K562 (cell line): ENCODE measurements around the gene NUDT22. TPM values are rescaled to one million over a fixed set of nuclear protein-coding genes. Genes with fewer than 3 reads are reported as not detected.
A peak's percentile ranks its signal among the peaks of the same experiment; 100 is the strongest.

ENCODE experiments used
- ATAC-seq: fragments of 200-7000 bp; cut with Tn5 transposase; 3 replicates; pipeline ENCODE4 v1.9.1; 2020; ENCODE audit warnings: moderate library complexity
- BruUV-seq: library from RNA; stranded (reverse); fragments of 400-500 nt; replicated peaks from 2 replicates; lab custom pipeline; 2021; lab: Mats Ljungman, UMichigan
- CTCF ChIA-PET: fragments of 300-600 bp; formaldehyde crosslinking; extraction: SDS; loops from one replicate; lab custom pipeline; 2021; ENCODE audit warnings: low intra/inter-chr PET ratio; lab: Yijun Ruan, JAX
- POLR2A ChIA-PET: fragments of 300-600, 350-650 bp; sonication (Branson Sonifier 250); formaldehyde crosslinking; extraction: SDS; loops from one replicate; lab custom pipeline; 2021; ENCODE audit warnings: antibody characterized with exemption, inconsistent platforms; lab: Yijun Ruan, JAX
- DNase-seq, 4 experiments: peaks; one replicate each; pipeline versions ENCODE4 v3.0.0 to v3.0.0-alpha.2; 2011 to 2018; ENCODE audit warnings: low spot score in 3 of 4, mixed read lengths in 3 of 4; ENCODE audit errors: extremely low read depth in 1 of 4
- FAIRE-seq: peaks from 2 replicates; lab custom pipeline; 2011; peaks lifted over from hg19 to GRCh38; lab: Jason Lieb, UNC
- H2AFZ ChIP-seq: 2 replicates; pipeline ENCODE4 v1.6.0; 2011; ENCODE audit warnings: low read depth, low read length, control low read depth, inconsistent platforms
- H3K27ac ChIP-seq: fragments of 200-600 bp; 3 replicates; pipeline ENCODE4 v1.8.0; 2011; ENCODE audit warnings: low read depth, mild to moderate bottlenecking, control low read depth, inconsistent platforms, low read length, moderate library complexity, mixed read lengths; ENCODE audit errors: extremely low read depth
- H3K27me3 ChIP-seq, 2 experiments: fragments of 300-600 bp in 1 of 2; 2 replicates in 1 of 2; 3 replicates in 1 of 2; pipeline versions ENCODE4 v1.6.0 to v1.8.0; 2011; ENCODE audit warnings: inconsistent platforms in 2 of 2, low read length in 2 of 2, mild to moderate bottlenecking in 1 of 2, mixed read lengths in 1 of 2, moderate library complexity in 1 of 2; ENCODE audit not compliant: control insufficient read depth in 2 of 2, insufficient read depth in 2 of 2
- H3K36me3 ChIP-seq: fragments of 300-600 bp; 3 replicates; pipeline ENCODE4 v1.8.0; 2011; ENCODE audit warnings: mild to moderate bottlenecking, low read length, inconsistent platforms; ENCODE audit not compliant: control insufficient read depth, insufficient read depth
- H3K4me1 ChIP-seq, 2 experiments: fragments of 200-600 bp in 1 of 2; replicated peaks in 1 of 2; 2 replicates in 1 of 2; 3 replicates in 1 of 2; pipeline versions ENCODE4 v1.5.1 to v1.8.0; 2011; ENCODE audit warnings: inconsistent platforms in 2 of 2, low read length in 2 of 2, mild to moderate bottlenecking in 1 of 2, mixed read lengths in 1 of 2, moderate library complexity in 1 of 2; ENCODE audit not compliant: control insufficient read depth in 2 of 2, insufficient read depth in 2 of 2
- H3K4me2 ChIP-seq: 2 replicates; pipeline ENCODE4 v1.6.1; 2011; ENCODE audit warnings: low read length, control low read depth, inconsistent platforms, mixed read lengths; ENCODE audit not compliant: insufficient read depth
- H3K4me3 ChIP-seq: fragments of 200-600 bp; sonication (generic), shearing (Covaris generic); 2 replicates; pipeline ENCODE4 v1.5.1; 2016; ENCODE audit warnings: control low read depth, inconsistent platforms
- H3K79me2 ChIP-seq: fragments of 200-600 bp; 3 replicates; pipeline ENCODE4 v1.8.0; 2011; ENCODE audit warnings: low read length, inconsistent platforms; ENCODE audit not compliant: control insufficient read depth, insufficient read depth
- H3K9ac ChIP-seq, 2 experiments: 2 replicates each; pipeline versions ENCODE4 v1.6.0 to v1.6.1; 2011; ENCODE audit warnings: low read depth in 2 of 2, low read length in 2 of 2, control low read depth in 1 of 2, inconsistent platforms in 1 of 2, mild to moderate bottlenecking in 1 of 2, mixed read lengths in 1 of 2; ENCODE audit not compliant: insufficient read depth in 1 of 2
- H3K9me1 ChIP-seq: one replicate; pipeline ENCODE4 v1.6.0; 2011; ENCODE audit warnings: inconsistent platforms, mild to moderate bottlenecking, low read length, moderate library complexity; ENCODE audit not compliant: control insufficient read depth, insufficient read depth
- H3K9me3 ChIP-seq: replicated peaks from 2 replicates; pipeline ENCODE4 v1.5.1; 2011; ENCODE audit warnings: low read depth, low read length, inconsistent platforms; ENCODE audit not compliant: control insufficient read depth, insufficient read depth
- H4K20me1 ChIP-seq: replicated peaks from 2 replicates; pipeline ENCODE4 v1.6.1; 2011; ENCODE audit warnings: low read length, inconsistent platforms, mixed read lengths; ENCODE audit not compliant: control insufficient read depth, insufficient read depth
- ETS1 ChIP-seq: conservative IDR thresholded peaks from 2 replicates; pipeline ENCODE4 v1.6.1; 2011; ENCODE audit warnings: low read depth, mild to moderate bottlenecking, low read length; ENCODE audit not compliant: control insufficient read depth
- FOXM1 ChIP-seq, 2 experiments: fragments of 450-650 bp in 1 of 2; sonication (generic) in 1 of 2; formaldehyde crosslinking in 1 of 2; IDR thresholded peaks; 2 replicates each; pipeline versions ENCODE4 v1.6.1 to v1.9.0; 2017 to 2022; ENCODE audit warnings: low read depth in 2 of 2, mild to moderate bottlenecking in 2 of 2, missing genetic modification reagents in 1 of 2, moderate library complexity in 1 of 2
- KDM5B ChIP-seq: fragments of 200-600 bp; sonication (generic); IDR thresholded peaks from 2 replicates; pipeline ENCODE4 v1.6.1; 2012; ENCODE audit warnings: low read depth, mild to moderate bottlenecking, moderate library complexity, low read length, control low read depth, inconsistent platforms; ENCODE audit not compliant: insufficient replicate concordance
- MIER1 ChIP-seq: fragments of 450-650 bp; IDR thresholded peaks from 2 replicates; pipeline ENCODE4 v1.6.1; 2016; ENCODE audit warnings: antibody characterized with exemption, mild to moderate bottlenecking, low read depth
- PCBP1 ChIP-seq: fragments of 200-400 bp; formaldehyde crosslinking; IDR thresholded peaks from 2 replicates; pipeline ENCODE4 v1.6.1; 2018; ENCODE audit warnings: mild to moderate bottlenecking, low read depth, low read length; ENCODE audit not compliant: poor library complexity, severe bottlenecking
- RBFOX2 ChIP-seq: fragments of 200-400 bp; formaldehyde crosslinking; IDR thresholded peaks from 2 replicates; pipeline ENCODE4 v1.6.1; 2017; ENCODE audit warnings: low read depth, mild to moderate bottlenecking, low read length, moderate library complexity
- SMARCE1 ChIP-seq: fragments of 450-650 bp; IDR thresholded peaks from 2 replicates; pipeline ENCODE4 v1.7.1; 2016; ENCODE audit warnings: mild to moderate bottlenecking
- SREBF2 ChIP-seq: sonication (generic); formaldehyde crosslinking; IDR thresholded peaks from 2 replicates; pipeline ENCODE4 v1.4.0; 2020; ENCODE audit warnings: mild to moderate bottlenecking, missing genetic modification reagents
- TBP ChIP-seq: optimal IDR thresholded peaks from 2 replicates; pipeline ENCODE3; 2011; ENCODE audit warnings: low read depth, low read length, improper control_type of control experiment
- TCF7L2 ChIP-seq: fragments of 150-350 bp; IDR thresholded peaks from 2 replicates; pipeline ENCODE4 v1.6.1; 2016; ENCODE audit warnings: low read depth, mild to moderate bottlenecking, low read length, moderate library complexity
- XRCC4 ChIP-seq: IDR thresholded peaks from one replicate; pipeline ENCODE4 v1.6.1; 2011; ENCODE audit not compliant: insufficient read depth, insufficient read length; ENCODE audit errors: extremely low read depth
- ZNF12 ChIP-seq: sonication (generic); formaldehyde crosslinking; IDR thresholded peaks from 2 replicates; pipeline ENCODE4 v1.4.0; 2020; ENCODE audit warnings: mild to moderate bottlenecking, missing genetic modification reagents
- WGBS: fragments of 100-300 bp; shearing (Covaris generic); methylation state at CpG from one replicate; pipeline ENCODE4 v1.1.6; 2016; ENCODE audit warnings: low coverage, mixed read lengths; ENCODE audit not compliant: insufficient coverage; ENCODE audit errors: missing lambda C conversion rate; 5-methylcytosine and 5-hydroxymethylcytosine counted together
- in situ Hi-C: fragments of 300-500 bp; cut with MboI; formaldehyde crosslinking; loops from 4 replicates; pipeline ENCODE4 v1.15.0; 2018; ENCODE audit warnings: inconsistent platforms, mixed read lengths
- intact Hi-C: fragments of 100-400 bp; cut with micrococcal nuclease; formaldehyde crosslinking; loops from 2 replicates; pipeline ENCODE4 v1.14.2; 2022
- polyA plus RNA-seq, 8 experiments: library from polyadenylated mRNA; depleted of rRNA in 4 of 8; stranded (reverse) in 5 of 8; unstranded in 3 of 8; fragments of >200 nt; fragmentation: Nextera tagmentation in 2 of 8; fragmentation: Illumina TruSeq in 1 of 8; extraction: Ambion mirVana in 2 of 8; extraction: Trizol in 1 of 8; gene quantifications; 2 replicates each; pipeline versions ENCODE4 v1.2.1 to v1.2.3, GENCODE V29; 2011 to 2014; ENCODE audit warnings: inconsistent platforms in 1 of 8, missing spikeins in 1 of 8
- total RNA-seq, 7 experiments: library from RNA; depleted of rRNA in 6 of 7; stranded (reverse); fragments of >200 nt in 6 of 7; fragmentation: Illumina TruSeq in 2 of 7; extraction: Trizol in 2 of 7; gene quantifications; 2 replicates each; pipeline versions ENCODE4 v1.2.1 to v1.2.3, GENCODE V29; 2011 to 2021; ENCODE audit warnings: low replicate concordance in 1 of 7
- TF ChIP-seq, protein P1 (sequence below): IDR thresholded peaks from 3 replicates; pipeline ENCODE4 v1.6.1; 2011; ENCODE audit warnings: borderline replicate concordance, mild to moderate bottlenecking, moderate library complexity; ENCODE audit not compliant: insufficient read length; ENCODE audit errors: extremely low read depth

NUDT22 gene
- total and polyA plus RNA-seq, 9 of the 15 experiments (the other 6 are each of a cell fraction or from before 2014, with no cell fraction given) = 6.3 to 92.6 (median 37.4) TPM

- TF ChIP-seq FOXM1 (IDR thresholded peaks at IDR 0.05; ENCODE audit: low read depth) = no peak
- TF ChIP-seq FOXM1 (CRISPR knock-in tag; IDR thresholded peaks at IDR 0.05; ENCODE audit: low read depth) = peak; percentile 71; the same call in 1 of the 2 replicates
- peak; percentile 67 for TF ChIP-seq RBFOX2
- peak; percentile 29 for TF ChIP-seq TBP
- TF ChIP-seq KDM5B = peak; percentile 76
- TF ChIP-seq, all 486 proteins: peak for 55
These were observed 25.1 kb downstream of the NUDT22 start, which contains the start of gene PLCB3 (continued) for GRCh38 chr11:64251016-64251752.

DNA sequence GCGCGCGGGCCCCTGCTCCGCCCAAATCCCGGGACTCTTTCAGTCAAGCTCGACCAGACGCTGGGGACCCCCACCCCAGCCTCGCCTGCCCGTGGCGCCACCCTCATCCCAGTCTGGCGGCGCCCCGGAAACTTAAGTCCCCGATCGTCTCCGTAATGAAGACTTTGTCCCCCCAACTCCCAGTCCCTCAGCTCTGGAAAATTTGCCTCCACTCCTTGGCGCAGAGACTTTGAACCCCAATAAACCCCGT, 25.6 kb downstream of the NUDT22 start:
- Histone ChIP-seq H3K27ac (peak overlapping the region; percentile 80), H3K4me3 (peak overlapping the region; percentile 87), H3K9ac (peak overlapping the region; percentile 84 to 95), H3K27me3 (no peaks in the 10 kb centered on the region), H3K9me1 (no peaks in the 10 kb centered on the region), H3K79me2 (peaks cover 27% of the 10 kb centered on the region), H2AFZ (peak overlapping the region; percentile 51; the same call in 1 of the 2 replicates), H3K4me2 (peak overlapping the region; percentile 85), H3K9me3 (no peaks in the 10 kb centered on the region), H3K36me3 (peaks cover 37% of the 10 kb centered on the region; the same call in 2 of the 3 replicates), H4K20me1 (peaks cover 7% of the 10 kb centered on the region), H3K4me1 (peaks cover 30 to 90% of the 10 kb centered on the region in 2 experiments)
- WGBS = 2% methylated on average over 13 of the region's 18 CpGs
- intact Hi-C loops = no loop called here
- ATAC-seq (no peak), DNase-seq (no peak), FAIRE-seq (no peak)
- CTCF ChIA-PET = interaction anchor here (0.6 kb wide), 1 partner anchor 1346 kb away, joined by 3 read pairs; no protein-coding TSS in a partner anchor
- POLR2A ChIA-PET = interaction anchor here (0.7 to 1.8 kb wide), 5 partner anchors 8 to 46 kb away, joined by 3 to 8 read pairs (median 7); partner anchors contain the start of gene FERMT3
- BruUV-seq = no TSS peak
- in situ Hi-C loops = no loop called here
- TF ChIP-seq, protein P1, sequence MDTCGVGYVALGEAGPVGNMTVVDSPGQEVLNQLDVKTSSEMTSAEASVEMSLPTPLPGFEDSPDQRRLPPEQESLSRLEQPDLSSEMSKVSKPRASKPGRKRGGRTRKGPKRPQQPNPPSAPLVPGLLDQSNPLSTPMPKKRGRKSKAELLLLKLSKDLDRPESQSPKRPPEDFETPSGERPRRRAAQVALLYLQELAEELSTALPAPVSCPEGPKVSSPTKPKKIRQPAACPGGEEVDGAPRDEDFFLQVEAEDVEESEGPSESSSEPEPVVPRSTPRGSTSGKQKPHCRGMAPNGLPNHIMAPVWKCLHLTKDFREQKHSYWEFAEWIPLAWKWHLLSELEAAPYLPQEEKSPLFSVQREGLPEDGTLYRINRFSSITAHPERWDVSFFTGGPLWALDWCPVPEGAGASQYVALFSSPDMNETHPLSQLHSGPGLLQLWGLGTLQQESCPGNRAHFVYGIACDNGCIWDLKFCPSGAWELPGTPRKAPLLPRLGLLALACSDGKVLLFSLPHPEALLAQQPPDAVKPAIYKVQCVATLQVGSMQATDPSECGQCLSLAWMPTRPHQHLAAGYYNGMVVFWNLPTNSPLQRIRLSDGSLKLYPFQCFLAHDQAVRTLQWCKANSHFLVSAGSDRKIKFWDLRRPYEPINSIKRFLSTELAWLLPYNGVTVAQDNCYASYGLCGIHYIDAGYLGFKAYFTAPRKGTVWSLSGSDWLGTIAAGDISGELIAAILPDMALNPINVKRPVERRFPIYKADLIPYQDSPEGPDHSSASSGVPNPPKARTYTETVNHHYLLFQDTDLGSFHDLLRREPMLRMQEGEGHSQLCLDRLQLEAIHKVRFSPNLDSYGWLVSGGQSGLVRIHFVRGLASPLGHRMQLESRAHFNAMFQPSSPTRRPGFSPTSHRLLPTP = no peak
- TF ChIP-seq TCF7L2 (no peak), XRCC4 (no peak), PCBP1 (peak; percentile 26), ZNF12 (CRISPR knock-in tag) (no peak), ETS1 (0 out of 2 replicates have a peak, but pooled peaks have one; percentile 8), SREBF2 (no peak), SMARCE1 (0 out of 2 replicates have a peak, but pooled peaks have one; percentile 10), MIER1 (no peak)
